SK-N-MC (cell line): ENCODE results near the gene COL13A1.

ENCODE experiments used
- DNase-seq: peaks from one replicate; pipeline ENCODE4 v3.0.0-alpha.2; 2011; ENCODE audit warnings: low read depth, low spot score
- H3K27ac ChIP-seq: fragments of 200-600 bp; sonication (generic); 2 replicates; pipeline ENCODE4 v1.5.1; 2016; ENCODE audit warnings: mixed run types
- H3K36me3 ChIP-seq: fragments of 200-600 bp; sonication (generic); 2 replicates; pipeline ENCODE4 v1.6.1; 2017; ENCODE audit warnings: antibody characterized with exemption, low read length, mixed read lengths; ENCODE audit not compliant: insufficient read depth
- H3K4me3 ChIP-seq: fragments of 200-600 bp; sonication (generic); 2 replicates; pipeline ENCODE4 v1.5.1; 2016
- H3K9ac ChIP-seq: fragments of 200-600 bp; sonication (generic); 2 replicates; pipeline ENCODE4 v1.8.0; 2017; ENCODE audit warnings: mixed run types, mixed read lengths; ENCODE audit not compliant: insufficient read length
- H3K9me3 ChIP-seq: fragments of 200-600 bp; sonication (generic); 2 replicates; pipeline ENCODE4 v1.6.1; 2017; ENCODE audit warnings: low read depth, mild to moderate bottlenecking, antibody characterized with exemption, low read length, moderate library complexity, mixed read lengths
- EZH2 ChIP-seq: fragments of 200-600 bp; sonication (generic); IDR thresholded peaks from one replicate; pipeline ENCODE4 v1.6.1; 2017; ENCODE audit warnings: antibody characterized with exemption
- FOXP2 ChIP-seq: optimal IDR thresholded peaks from 2 replicates; pipeline ENCODE3; 2011; ENCODE audit warnings: mild to moderate bottlenecking, moderate library complexity; ENCODE audit not compliant: insufficient read depth; ENCODE audit errors: extremely low read length, control extremely low read depth
- POLR2AphosphoS5 ChIP-seq: IDR thresholded peaks from 2 replicates; pipeline ENCODE4 v1.6.1; 2012; ENCODE audit warnings: mild to moderate bottlenecking, low read depth, low read length, borderline replicate concordance

Gene COL13A1

GRCh38 chr10:69810675-69811397 is 9.1 kb downstream of the COL13A1 start:
- DNase-seq = no peak
- H3K4me3 ChIP-seq = no peak overlapping the region

GRCh38 chr10:69813632-69814031 is 11.9 kb downstream of the COL13A1 start:
- no peak for TF ChIP-seq FOXP2
- TF ChIP-seq POLR2AphosphoS5 = no peak
- TF ChIP-seq EZH2 = no peak
- H3K27ac ChIP-seq = no peak overlapping the region
- no peaks in the 10 kb centered on the region for H3K36me3 ChIP-seq
- H3K9ac ChIP-seq = no peak overlapping the region
- no peak for DNase-seq
- H3K4me3 ChIP-seq = no peak overlapping the region
- no peaks in the 10 kb centered on the region for H3K9me3 ChIP-seq

More at GRCh38 chr10:69810675-69811397, 9.1 kb downstream of the COL13A1 start:
- TF ChIP-seq POLR2AphosphoS5 (no peak), EZH2 (no peak), FOXP2 (no peak)
- no peaks in the 10 kb centered on the region for H3K36me3 ChIP-seq
- H3K9me3 ChIP-seq = no peaks in the 10 kb centered on the region
- no peak overlapping the region for H3K9ac ChIP-seq
- no peak overlapping the region for H3K27ac ChIP-seq

- no peaks in the 10 kb centered on the region for H3K9me3 ChIP-seq
- TF ChIP-seq POLR2AphosphoS5 (no peak), FOXP2 (no peak), EZH2 (no peak)
- H3K36me3 ChIP-seq = no peaks in the 10 kb centered on the region
- DNase-seq = no peak
- no peak overlapping the region for H3K27ac ChIP-seq
- H3K9ac ChIP-seq = no peak overlapping the region
- no peak overlapping the region for H3K4me3 ChIP-seq
These were observed 12.5 kb downstream of the COL13A1 start for GRCh38 chr10:69814251-69814650.

GRCh38 chr10:69815104-69815503 is 13.4 kb downstream of the COL13A1 start:
- DNase-seq = no peak
- Histone ChIP-seq H3K27ac (no peak overlapping the region), H3K9me3 (no peaks in the 10 kb centered on the region), H3K36me3 (no peaks in the 10 kb centered on the region), H3K4me3 (no peak overlapping the region), H3K9ac (no peak overlapping the region)
- TF ChIP-seq EZH2 (no peak), FOXP2 (no peak), POLR2AphosphoS5 (no peak)

- H3K27ac ChIP-seq = no peak overlapping the region
- H3K36me3 ChIP-seq = no peaks in the 10 kb centered on the region
- TF ChIP-seq FOXP2 (no peak), POLR2AphosphoS5 (no peak), EZH2 (no peak)
- no peaks in the 10 kb centered on the region for H3K9me3 ChIP-seq
- no peak for DNase-seq
- H3K9ac ChIP-seq = no peak overlapping the region
- no peak overlapping the region for H3K4me3 ChIP-seq
These were observed 14.8 kb downstream of the COL13A1 start for GRCh38 chr10:69816521-69816920.

- no peak for DNase-seq
- Histone ChIP-seq H3K27ac (no peak overlapping the region), H3K36me3 (no peaks in the 10 kb centered on the region), H3K4me3 (no peak overlapping the region), H3K9me3 (no peaks in the 10 kb centered on the region), H3K9ac (no peak overlapping the region)
- TF ChIP-seq FOXP2 = no peak
- TF ChIP-seq POLR2AphosphoS5 = no peak
- no peak for TF ChIP-seq EZH2
These were observed 15.4 kb downstream of the COL13A1 start for GRCh38 chr10:69817078-69817581.

- TF ChIP-seq EZH2 (no peak), POLR2AphosphoS5 (no peak), FOXP2 (no peak)
- no peak overlapping the region for H3K9ac ChIP-seq
- DNase-seq = no peak
- no peaks in the 10 kb centered on the region for H3K9me3 ChIP-seq
- H3K36me3 ChIP-seq = no peaks in the 10 kb centered on the region
- no peak overlapping the region for H3K27ac ChIP-seq
- H3K4me3 ChIP-seq = no peak overlapping the region
These were observed 17.1 kb downstream of the COL13A1 start for GRCh38 chr10:69818676-69819239.

GRCh38 chr10:69819716-69820506 is 18.2 kb downstream of the COL13A1 start:
- TF ChIP-seq EZH2 (no peak), FOXP2 (no peak), POLR2AphosphoS5 (no peak)
- Histone ChIP-seq H3K9ac (no peak overlapping the region), H3K36me3 (no peaks in the 10 kb centered on the region), H3K4me3 (no peak overlapping the region), H3K27ac (no peak overlapping the region), H3K9me3 (no peaks in the 10 kb centered on the region)
- DNase-seq = no peak
